ENCODE results near the gene RBMS3.
"Not testable (repeated sequence)": the region's sequence is repeated elsewhere in the genome, so short reads cannot be mapped to it uniquely, and the experiment has no call there.

Gene RBMS3

GRCh38 chr3:29789686-29790085 lies 508.8 kb downstream of the RBMS3 start:
- no peaks in the 10 kb centered on the region for H3K27me3 ChIP-seq (replicated peaks; ENCODE audit: control insufficient read depth, insufficient read depth, low read length)
- H3K36me3 ChIP-seq (ENCODE audit: control insufficient read depth, insufficient read depth, low read length), result no peaks in the 10 kb centered on the region
- TF ChIP-seq CTCF (IDR thresholded peaks at IDR 0.05; ENCODE audit: insufficient read depth, low read length, poor library complexity, severe bottlenecking), result no peak
- DNase-seq (ENCODE audit: extremely low read depth, insufficient read length), result no peak
- H3K4me3 ChIP-seq (replicated peaks; ENCODE audit: low read depth, low read length), result no peak overlapping the region

- DNase-seq (ENCODE audit: extremely low read depth, insufficient read length), result no peak
- no peak for TF ChIP-seq CTCF (IDR thresholded peaks at IDR 0.05; ENCODE audit: insufficient read depth, low read length, poor library complexity, severe bottlenecking)
- no peak overlapping the region for H3K4me3 ChIP-seq (replicated peaks; ENCODE audit: low read depth, low read length)
Observed at GRCh38 chr3:29796808-29797207, 515.9 kb downstream of the RBMS3 start.

GRCh38 chr3:29802057-29802456 lies 521.2 kb downstream of the RBMS3 start:
- no peaks in the 10 kb centered on the region for H3K27me3 ChIP-seq (replicated peaks; ENCODE audit: control insufficient read depth, insufficient read depth, low read length)
- H3K36me3 ChIP-seq (ENCODE audit: control insufficient read depth, insufficient read depth, low read length), result no peaks in the 10 kb centered on the region
- no peak overlapping the region for H3K4me3 ChIP-seq (replicated peaks; ENCODE audit: low read depth, low read length)
- no peak for TF ChIP-seq CTCF (IDR thresholded peaks at IDR 0.05; ENCODE audit: insufficient read depth, low read length, poor library complexity, severe bottlenecking)
- no peak for DNase-seq (ENCODE audit: extremely low read depth, insufficient read length)

More at GRCh38 chr3:29796808-29797207, 515.9 kb downstream of the RBMS3 start:
- H3K27me3 ChIP-seq (replicated peaks; ENCODE audit: control insufficient read depth, insufficient read depth, low read length), result no peaks in the 10 kb centered on the region
- no peaks in the 10 kb centered on the region for H3K36me3 ChIP-seq (ENCODE audit: control insufficient read depth, insufficient read depth, low read length)

- no peak overlapping the region for H3K4me3 ChIP-seq (replicated peaks; ENCODE audit: low read depth, low read length)
- DNase-seq (ENCODE audit: extremely low read depth, insufficient read length), result no peak
- H3K27me3 ChIP-seq (replicated peaks; ENCODE audit: control insufficient read depth, insufficient read depth, low read length), result no peaks in the 10 kb centered on the region
- H3K36me3 ChIP-seq (ENCODE audit: control insufficient read depth, insufficient read depth, low read length), result no peaks in the 10 kb centered on the region
- TF ChIP-seq CTCF (IDR thresholded peaks at IDR 0.05; ENCODE audit: insufficient read depth, low read length, poor library complexity, severe bottlenecking), result no peak
Observed at GRCh38 chr3:29804044-29804443, 523.2 kb downstream of the RBMS3 start.

GRCh38 chr3:29805757-29806156 lies 524.9 kb downstream of the RBMS3 start:
- H3K36me3 ChIP-seq (ENCODE audit: control insufficient read depth, insufficient read depth, low read length), result no peaks in the 10 kb centered on the region
- H3K4me3 ChIP-seq (replicated peaks; ENCODE audit: low read depth, low read length), result no peak overlapping the region
- DNase-seq (ENCODE audit: extremely low read depth, insufficient read length), result no peak
- no peaks in the 10 kb centered on the region for H3K27me3 ChIP-seq (replicated peaks; ENCODE audit: control insufficient read depth, insufficient read depth, low read length)
- no peak for TF ChIP-seq CTCF (IDR thresholded peaks at IDR 0.05; ENCODE audit: insufficient read depth, low read length, poor library complexity, severe bottlenecking)

GRCh38 chr3:29808324-29808723 lies 527.5 kb downstream of the RBMS3 start:
- H3K4me3 ChIP-seq (replicated peaks; ENCODE audit: low read depth, low read length); H3K36me3 ChIP-seq (ENCODE audit: control insufficient read depth, insufficient read depth, low read length); H3K27me3 ChIP-seq (replicated peaks; ENCODE audit: control insufficient read depth, insufficient read depth, low read length); DNase-seq (ENCODE audit: extremely low read depth, insufficient read length): not testable (repeated sequence)
